ENCODE measurements around the gene CLIC5. TPM values are rescaled to one million over a fixed set of nuclear protein-coding genes. Genes with fewer than 3 reads are reported as not detected.

Gene CLIC5
- total RNA-seq, 2 experiments from 2014 or later: 0.03 to 0.08 TPM

DNA sequence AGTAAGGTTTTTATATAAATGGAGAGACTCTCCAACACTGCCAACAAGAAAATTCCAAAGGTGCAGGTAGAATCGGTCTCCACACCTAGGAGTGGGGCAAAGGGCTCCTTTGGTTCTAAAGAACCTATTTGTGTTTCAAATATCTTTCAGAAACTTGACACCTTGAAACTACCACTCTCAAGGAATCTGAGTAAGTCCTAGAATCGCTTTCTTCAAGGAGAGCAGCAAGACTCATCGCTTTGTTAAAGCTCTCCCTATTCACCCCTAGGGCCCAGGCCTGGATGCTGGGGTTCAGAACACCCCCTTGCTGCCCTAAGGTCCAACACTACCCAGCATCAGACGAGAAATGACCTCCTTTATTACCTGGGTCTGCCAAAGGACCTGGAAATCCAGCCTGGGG, 2.0 kb downstream of the CLIC5 start:
- no TSS peak for BruUV-seq (replicated peaks)
- Histone ChIP-seq H3K9me3 (ENCODE audit: low read length) (no peaks in the 10 kb centered on the region), H3K4me3 (ENCODE audit: low read depth, low read length, poor library complexity, severe bottlenecking) (no peak overlapping the region), H4K20me1 (ENCODE audit: insufficient read depth, low read length) (no peaks in the 10 kb centered on the region), H3K27ac (ENCODE audit: low read depth, low read length, poor library complexity, severe bottlenecking) (no peak overlapping the region), H3K4me2 (ENCODE audit: low read length) (no peak overlapping the region), H3K9me2 (ENCODE audit: insufficient read depth, low read length) (no peaks in the 10 kb centered on the region), H3K4me1 (ENCODE audit: insufficient read depth, low read length, poor library complexity, severe bottlenecking) (no peaks in the 10 kb centered on the region), H3K79me2 (ENCODE audit: insufficient read depth, low read depth, low read length) (no peaks in the 10 kb centered on the region), H3K36me3 (ENCODE audit: insufficient read depth, low read length) (no peaks in the 10 kb centered on the region), H2AFZ (ENCODE audit: low read length) (no peak overlapping the region)
- no peak for DNase-seq (ENCODE audit: low spot score)
- POLR2A ChIA-PET: no interaction called here
- TF ChIP-seq EZH2phosphoT487 (IDR thresholded peaks at IDR 0.05; ENCODE audit: borderline replicate concordance, low read depth, low read length): no peak
- TF ChIP-seq, protein P1, sequence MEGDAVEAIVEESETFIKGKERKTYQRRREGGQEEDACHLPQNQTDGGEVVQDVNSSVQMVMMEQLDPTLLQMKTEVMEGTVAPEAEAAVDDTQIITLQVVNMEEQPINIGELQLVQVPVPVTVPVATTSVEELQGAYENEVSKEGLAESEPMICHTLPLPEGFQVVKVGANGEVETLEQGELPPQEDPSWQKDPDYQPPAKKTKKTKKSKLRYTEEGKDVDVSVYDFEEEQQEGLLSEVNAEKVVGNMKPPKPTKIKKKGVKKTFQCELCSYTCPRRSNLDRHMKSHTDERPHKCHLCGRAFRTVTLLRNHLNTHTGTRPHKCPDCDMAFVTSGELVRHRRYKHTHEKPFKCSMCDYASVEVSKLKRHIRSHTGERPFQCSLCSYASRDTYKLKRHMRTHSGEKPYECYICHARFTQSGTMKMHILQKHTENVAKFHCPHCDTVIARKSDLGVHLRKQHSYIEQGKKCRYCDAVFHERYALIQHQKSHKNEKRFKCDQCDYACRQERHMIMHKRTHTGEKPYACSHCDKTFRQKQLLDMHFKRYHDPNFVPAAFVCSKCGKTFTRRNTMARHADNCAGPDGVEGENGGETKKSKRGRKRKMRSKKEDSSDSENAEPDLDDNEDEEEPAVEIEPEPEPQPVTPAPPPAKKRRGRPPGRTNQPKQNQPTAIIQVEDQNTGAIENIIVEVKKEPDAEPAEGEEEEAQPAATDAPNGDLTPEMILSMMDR (conservative IDR thresholded peaks at IDR 0.05; ENCODE audit: low read length): no peak
- CTCF ChIA-PET (ENCODE audit: unreplicated experiment): no interaction called here
- intact Hi-C loops (cut with micrococcal nuclease; ENCODE audit: unreplicated experiment): no loop called here

DNA sequence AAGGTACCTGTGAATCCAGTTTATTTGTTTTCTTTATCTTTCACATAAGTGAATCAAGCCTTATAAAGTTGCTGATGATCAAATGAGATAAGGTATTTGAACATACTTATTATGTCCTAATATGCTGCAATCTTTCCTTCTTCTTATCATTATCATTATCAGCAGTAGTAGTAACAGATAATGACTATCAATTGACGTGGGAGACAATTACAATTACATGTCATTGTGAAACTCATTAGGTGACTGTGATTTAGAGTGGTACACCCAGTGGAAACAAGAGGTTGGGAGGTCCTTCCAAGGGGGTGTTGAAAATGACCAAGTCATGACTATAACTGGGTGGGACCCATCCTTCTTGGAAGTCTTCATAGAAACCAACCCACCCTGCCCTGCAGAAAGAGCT, 2.8 kb downstream of the CLIC5 start:
- DNase-seq (ENCODE audit: low spot score): no peak
- BruUV-seq (replicated peaks): no TSS peak
- Histone ChIP-seq H3K4me1 (ENCODE audit: insufficient read depth, low read length, poor library complexity, severe bottlenecking) (no peaks in the 10 kb centered on the region), H3K79me2 (ENCODE audit: insufficient read depth, low read depth, low read length) (no peaks in the 10 kb centered on the region), H3K27ac (ENCODE audit: low read depth, low read length, poor library complexity, severe bottlenecking) (no peak overlapping the region), H3K9me2 (ENCODE audit: insufficient read depth, low read length) (no peaks in the 10 kb centered on the region), H3K9me3 (ENCODE audit: low read length) (no peaks in the 10 kb centered on the region), H3K4me2 (ENCODE audit: low read length) (no peak overlapping the region), H3K4me3 (ENCODE audit: low read depth, low read length, poor library complexity, severe bottlenecking) (no peak overlapping the region), H3K36me3 (ENCODE audit: insufficient read depth, low read length) (no peaks in the 10 kb centered on the region), H2AFZ (ENCODE audit: low read length) (no peak overlapping the region), H4K20me1 (ENCODE audit: insufficient read depth, low read length) (no peaks in the 10 kb centered on the region)
- TF ChIP-seq EZH2phosphoT487 (IDR thresholded peaks at IDR 0.05; ENCODE audit: borderline replicate concordance, low read depth, low read length): no peak
- TF ChIP-seq, protein P1 (conservative IDR thresholded peaks at IDR 0.05; ENCODE audit: low read length): no peak
- intact Hi-C loops (cut with micrococcal nuclease; ENCODE audit: unreplicated experiment): no loop called here
- CTCF ChIA-PET (ENCODE audit: unreplicated experiment): no interaction called here
- POLR2A ChIA-PET: no interaction called here

GRCh38 chr6:46011188-46012085, 4.2 kb downstream of the CLIC5 start:
- no peak overlapping the region for H3K4me3 ChIP-seq (ENCODE audit: low read depth, low read length, poor library complexity, severe bottlenecking)
- no peak overlapping the region for H2AFZ ChIP-seq (ENCODE audit: low read length)
- no TSS peak for BruUV-seq (replicated peaks)
- no peaks in the 10 kb centered on the region for H3K4me1 ChIP-seq (ENCODE audit: insufficient read depth, low read length, poor library complexity, severe bottlenecking)
- ChIA-PET POLR2A (interaction anchor here (0.6 kb wide), 1 partner anchor 77 kb away, joined by 3 read pairs; no protein-coding TSS in a partner anchor), CTCF (ENCODE audit: unreplicated experiment) (no interaction called here)
- no peaks in the 10 kb centered on the region for H3K9me3 ChIP-seq (ENCODE audit: low read length)
- TF ChIP-seq EZH2phosphoT487 (IDR thresholded peaks at IDR 0.05; ENCODE audit: borderline replicate concordance, low read depth, low read length): no peak
- TF ChIP-seq, protein P1 (conservative IDR thresholded peaks at IDR 0.05; ENCODE audit: low read length): no peak
- no peaks in the 10 kb centered on the region for H3K79me2 ChIP-seq (ENCODE audit: insufficient read depth, low read depth, low read length)
- no peak overlapping the region for H3K4me2 ChIP-seq (ENCODE audit: low read length)
- no peak for DNase-seq (ENCODE audit: low spot score)
- no peaks in the 10 kb centered on the region for H4K20me1 ChIP-seq (ENCODE audit: insufficient read depth, low read length)
- no peaks in the 10 kb centered on the region for H3K36me3 ChIP-seq (ENCODE audit: insufficient read depth, low read length)
- H3K9me2 ChIP-seq (ENCODE audit: insufficient read depth, low read length): no peaks in the 10 kb centered on the region
- intact Hi-C loops (cut with micrococcal nuclease; ENCODE audit: unreplicated experiment): no loop called here
- no peak overlapping the region for H3K27ac ChIP-seq (ENCODE audit: low read depth, low read length, poor library complexity, severe bottlenecking)
